Stimulated activated CD8-positive, alpha-beta memory T cell treated with anti-CD3 and anti-CD28 coated beads, Interleukin-4, amount 100 ng/mL, for 48 hours (primary cell): ENCODE results near the gene CHRD.
"Not testable (repeated sequence)": the region's sequence is repeated elsewhere in the genome, so short reads cannot be mapped to it uniquely, and the experiment has no call there.

ENCODE experiments used
- DNase-seq: peaks from one replicate; pipeline ENCODE4 v3.0.0-alpha.2; 2020

The CHRD gene

DNA sequence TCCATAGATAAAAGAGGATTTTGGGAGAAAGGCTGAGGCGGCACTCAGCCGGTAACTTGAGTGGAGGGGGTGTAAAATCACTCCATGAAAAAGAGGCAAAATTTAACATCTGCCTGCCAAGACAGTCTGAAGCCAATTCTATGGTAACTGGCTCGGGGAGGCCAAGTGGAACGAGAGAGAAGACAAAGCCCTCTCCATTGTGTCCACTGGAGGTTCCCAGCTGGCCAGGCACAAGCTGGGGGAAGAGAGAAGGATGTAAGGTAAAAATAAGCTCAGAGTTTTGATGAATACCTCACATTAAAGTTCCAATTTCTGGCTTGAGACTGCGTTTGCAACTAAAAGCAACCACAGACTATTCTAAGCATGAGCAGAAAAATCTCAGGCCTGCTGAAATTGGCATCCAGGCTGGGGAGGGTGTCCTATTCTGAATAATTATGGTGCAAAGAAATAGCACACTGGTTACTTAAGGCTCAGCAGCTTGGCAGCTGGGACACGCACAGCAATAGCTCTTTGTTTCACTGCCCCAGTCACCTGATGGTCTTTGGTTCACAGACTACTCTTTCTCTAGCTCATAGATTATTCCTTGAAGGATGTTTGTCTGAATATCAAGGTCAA is 48.8 kb downstream of the CHRD start:
- DNase-seq = no peak

- no peak for DNase-seq
Measured at GRCh38 chr3:184429786-184430185, 49.9 kb downstream of the CHRD start.

GRCh38 chr3:184430940-184431339 is 51.1 kb downstream of the CHRD start:
- DNase-seq = no peak

DNA sequence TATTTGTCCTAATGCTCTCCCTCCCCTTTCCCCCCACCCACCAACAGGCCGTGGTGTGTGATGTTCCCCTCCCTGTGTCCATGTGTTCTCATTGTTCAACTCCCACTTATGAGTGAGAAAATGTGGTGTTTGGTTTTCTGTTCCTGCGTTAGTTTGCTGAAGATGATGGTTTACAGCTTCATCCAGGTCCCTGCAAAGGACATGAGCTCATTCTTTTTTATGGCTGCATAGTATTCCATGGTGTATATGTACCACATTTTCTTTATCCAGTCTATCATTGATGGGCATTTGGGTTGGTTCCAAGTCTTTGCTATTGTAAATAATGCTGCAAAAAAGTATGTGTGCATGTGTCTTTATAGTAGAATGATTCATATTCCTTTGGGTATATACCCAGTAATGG is 53.3 kb downstream of the CHRD start:
- DNase-seq = not testable (repeated sequence)

GRCh38 chr3:184439096-184439495 is 59.2 kb downstream of the CHRD start:
- DNase-seq = no peak
